NCI-H128 (cell line): ENCODE data around the gene SLC34A3.

Source experiments
- DNase-seq: peaks from one replicate; lab custom pipeline; 2025; ENCODE audit not compliant: unreplicated experiment; lab: John Stamatoyannopoulos, UW

Gene SLC34A3

DNA sequence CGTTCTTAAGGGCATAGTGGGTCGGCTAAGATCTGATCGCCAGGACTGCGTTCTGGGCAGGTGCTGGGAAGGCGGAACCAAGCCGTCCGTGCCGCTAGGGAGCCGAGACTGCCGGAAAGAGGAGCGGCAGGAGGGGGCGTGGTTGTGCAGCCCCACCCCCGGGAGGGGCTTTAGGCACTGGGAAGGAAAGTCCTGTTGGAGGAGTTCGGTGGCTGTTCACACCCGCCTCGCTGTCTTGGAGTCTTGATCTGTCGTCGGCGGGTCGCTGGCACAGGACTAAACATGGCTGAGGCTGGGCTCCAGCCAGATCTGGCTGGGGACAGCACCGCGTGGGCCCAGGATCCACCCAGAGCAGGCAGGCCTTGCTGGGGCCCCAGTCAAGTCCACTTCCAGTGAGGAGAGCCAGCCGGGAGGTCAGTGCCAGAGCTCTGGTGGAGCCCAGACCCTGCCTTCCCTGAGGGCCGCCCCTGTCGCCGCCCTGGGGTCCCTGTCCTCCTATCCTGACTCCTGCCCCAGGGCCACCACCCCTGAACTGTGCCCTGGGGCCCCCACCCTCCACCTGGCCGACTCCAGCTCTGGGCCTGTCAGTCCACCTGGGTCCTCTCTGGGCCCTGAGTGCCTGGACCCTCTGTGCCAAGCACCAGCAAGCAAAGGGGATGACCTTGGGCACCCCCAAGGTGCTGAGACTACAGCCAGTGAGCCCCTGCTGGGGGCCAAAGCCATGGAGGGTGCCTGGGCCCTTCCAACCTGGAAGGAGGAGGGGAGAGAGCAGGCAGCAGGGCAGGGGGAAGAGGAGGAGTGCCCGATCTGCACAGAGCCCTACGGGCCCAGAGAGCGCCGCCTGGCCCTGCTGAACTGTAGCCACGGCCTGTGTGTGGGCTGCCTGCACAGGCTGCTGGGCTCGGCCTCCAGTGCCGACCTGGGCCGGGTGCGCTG is 13.2 kb upstream of the SLC34A3 start:
- no peak for DNase-seq

DNA sequence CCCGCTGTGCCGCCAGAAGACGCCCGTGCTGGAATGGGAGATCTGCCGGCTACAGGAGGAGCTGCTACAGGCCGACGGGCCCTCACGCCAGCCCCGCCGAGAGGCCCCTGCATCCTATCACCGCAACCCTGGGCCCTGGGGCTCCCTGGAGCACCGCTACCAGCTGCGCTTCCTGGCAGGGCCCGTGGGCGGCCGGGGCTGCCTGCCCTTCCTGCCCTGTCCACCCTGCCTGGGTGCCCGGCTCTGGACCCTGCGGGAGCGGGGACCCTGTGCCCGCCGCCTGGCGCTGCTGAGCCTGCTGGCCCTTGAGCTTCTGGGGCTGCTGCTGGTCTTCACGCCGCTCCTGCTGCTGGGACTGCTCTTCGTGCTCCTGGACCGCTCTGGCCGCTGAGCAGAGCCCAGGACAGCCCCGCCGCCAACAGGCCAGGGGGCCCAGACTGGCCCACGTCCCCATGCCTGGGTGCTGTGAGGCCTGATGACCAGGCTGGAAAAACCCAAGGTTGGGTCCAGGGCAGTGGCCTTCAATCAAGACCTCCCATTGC is 12.4 kb upstream of the SLC34A3 start:
- DNase-seq, result no peak

DNA sequence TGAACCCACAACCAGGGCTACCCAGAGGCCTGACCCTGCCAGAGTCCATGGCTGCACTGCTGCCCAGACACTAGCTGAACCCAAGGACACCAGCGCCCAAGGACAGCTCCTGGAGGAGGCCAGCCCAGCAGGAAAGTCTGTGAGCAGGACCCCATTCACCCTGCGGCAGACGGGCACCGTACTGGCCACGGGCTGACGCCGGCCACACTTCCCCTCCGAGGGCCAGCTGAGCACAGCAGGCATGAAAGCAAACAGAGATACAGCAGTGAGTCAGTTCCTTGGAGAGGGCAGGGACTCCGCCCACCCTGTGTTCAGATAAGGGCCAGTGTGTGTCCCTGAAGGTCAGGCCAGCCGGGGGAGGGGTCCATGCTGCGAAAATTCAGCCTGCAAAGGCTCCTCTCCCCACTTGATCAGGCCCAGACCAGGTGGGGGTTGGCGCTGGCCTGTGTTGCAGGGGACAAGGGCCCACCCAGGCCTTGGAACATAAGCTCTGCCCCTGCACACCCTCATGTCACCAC is 11.9 kb upstream of the SLC34A3 start:
- no peak for DNase-seq

DNA sequence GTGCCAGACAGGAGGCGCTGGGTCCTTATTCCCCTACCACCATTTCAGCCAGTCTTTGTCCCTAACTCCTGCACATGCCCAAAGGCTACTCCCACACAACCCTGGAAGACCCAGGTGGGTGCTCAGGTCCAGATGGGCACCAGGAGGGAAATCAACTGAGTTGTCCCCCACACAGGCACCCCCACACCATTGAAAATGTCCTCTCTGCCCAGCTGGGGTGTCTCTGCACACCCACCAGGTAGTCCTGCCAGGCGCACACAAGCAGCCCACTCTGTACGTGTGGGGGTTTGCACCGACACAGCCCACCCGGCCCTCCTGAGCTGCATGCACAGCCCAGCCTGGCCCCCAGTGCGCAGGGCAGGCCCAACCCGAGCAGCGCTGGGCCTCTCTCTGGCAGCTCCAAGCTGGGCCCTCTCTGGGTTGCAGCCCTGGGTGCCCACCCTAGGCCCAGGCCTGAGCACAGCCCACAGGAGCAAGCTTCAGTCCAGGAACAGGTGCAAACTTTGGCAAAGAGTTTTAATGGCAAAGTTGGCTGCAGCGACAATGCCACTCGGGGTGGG is 10.9 kb upstream of the SLC34A3 start:
- DNase-seq, result no peak

DNA sequence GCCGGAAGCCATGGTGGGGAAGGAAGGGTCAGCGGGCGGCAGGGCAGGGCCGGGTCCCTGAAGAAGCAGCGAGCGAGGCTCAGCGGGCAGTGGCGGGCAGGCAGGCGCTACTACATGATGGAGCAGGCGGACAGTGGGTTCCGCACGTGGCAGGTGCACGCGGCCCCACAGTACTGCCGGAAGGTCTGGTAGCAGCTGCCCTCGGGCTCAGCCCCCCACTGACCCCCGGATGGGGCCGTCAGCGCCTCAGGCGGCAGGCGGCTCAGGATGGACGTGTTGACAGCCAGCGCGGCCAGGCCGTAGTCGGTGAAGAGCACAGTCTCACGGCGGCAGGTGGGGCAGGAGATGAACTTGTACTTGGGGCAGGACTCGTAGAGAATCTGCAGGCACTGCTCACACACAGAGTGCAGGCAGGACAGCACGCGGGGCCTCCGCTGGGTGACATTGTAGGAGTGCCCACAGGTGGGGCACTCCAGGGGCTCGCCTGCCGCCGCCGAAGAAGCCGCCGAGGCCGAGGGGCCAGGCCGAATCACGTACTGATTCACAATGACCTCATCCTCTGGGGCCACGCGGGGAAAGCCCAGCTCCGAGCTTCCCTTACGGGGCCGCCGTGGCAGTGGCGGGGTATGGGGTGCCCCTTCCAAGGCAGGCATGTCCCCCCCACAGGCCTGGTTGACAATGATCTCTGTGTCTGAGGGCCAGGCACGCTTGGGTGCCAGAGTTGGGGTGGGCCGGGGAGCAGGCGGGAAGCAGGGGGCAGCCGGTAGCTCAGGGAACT is 10.2 kb upstream of the SLC34A3 start:
- DNase-seq, result no peak

DNA sequence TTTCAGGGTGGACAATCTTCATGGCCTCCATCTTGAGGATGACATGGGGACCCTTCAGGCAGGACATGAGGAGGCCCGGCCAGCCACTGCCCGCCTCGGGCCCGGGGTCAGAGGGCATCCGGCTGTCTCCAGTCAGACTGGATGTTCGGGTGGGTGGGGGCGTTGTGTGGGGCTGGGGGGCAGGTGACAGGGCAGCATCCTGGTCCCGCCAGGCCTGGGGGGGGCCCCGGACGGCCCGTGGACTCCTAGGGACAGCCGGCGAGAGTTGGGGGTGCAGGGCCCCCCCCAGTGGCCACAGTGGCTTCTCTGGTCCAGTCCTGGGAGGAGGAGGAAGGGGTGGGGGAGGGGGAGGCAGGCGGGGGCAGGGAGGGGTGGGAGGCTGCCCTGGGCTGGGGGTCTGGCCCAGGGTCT is 9.6 kb upstream of the SLC34A3 start:
- no peak for DNase-seq

DNA sequence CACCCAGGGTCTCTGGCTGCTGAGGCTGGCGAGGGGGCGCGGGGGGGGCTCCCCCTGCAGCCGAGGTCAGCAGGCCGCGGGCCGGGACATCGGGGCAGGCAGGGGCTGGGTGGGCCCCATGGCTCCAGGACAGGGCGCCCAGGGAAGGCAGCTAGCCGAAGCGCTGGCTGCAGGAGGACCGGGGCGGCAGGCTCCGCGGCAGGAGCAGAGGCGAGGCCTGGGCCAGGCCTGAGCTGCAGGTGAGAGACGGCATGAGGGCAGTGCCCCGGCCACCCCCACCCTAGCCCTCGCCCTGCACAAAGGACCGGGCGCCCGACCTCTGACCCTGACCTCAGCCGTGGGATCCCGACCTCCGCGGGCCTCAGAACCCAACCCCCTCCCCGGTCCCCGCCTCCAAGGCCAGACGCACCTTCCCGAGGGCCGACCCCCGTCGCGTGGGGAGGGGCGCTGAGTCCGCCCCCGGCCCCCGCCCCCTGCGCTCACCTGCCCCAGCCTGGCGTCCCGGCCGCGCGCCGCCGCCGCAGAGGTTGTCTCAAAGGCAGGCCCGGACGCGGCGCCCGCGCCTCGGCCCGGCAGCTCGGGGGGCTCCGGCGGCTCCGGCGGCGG is 9.1 kb upstream of the SLC34A3 start:
- DNase-seq, result no peak

DNA sequence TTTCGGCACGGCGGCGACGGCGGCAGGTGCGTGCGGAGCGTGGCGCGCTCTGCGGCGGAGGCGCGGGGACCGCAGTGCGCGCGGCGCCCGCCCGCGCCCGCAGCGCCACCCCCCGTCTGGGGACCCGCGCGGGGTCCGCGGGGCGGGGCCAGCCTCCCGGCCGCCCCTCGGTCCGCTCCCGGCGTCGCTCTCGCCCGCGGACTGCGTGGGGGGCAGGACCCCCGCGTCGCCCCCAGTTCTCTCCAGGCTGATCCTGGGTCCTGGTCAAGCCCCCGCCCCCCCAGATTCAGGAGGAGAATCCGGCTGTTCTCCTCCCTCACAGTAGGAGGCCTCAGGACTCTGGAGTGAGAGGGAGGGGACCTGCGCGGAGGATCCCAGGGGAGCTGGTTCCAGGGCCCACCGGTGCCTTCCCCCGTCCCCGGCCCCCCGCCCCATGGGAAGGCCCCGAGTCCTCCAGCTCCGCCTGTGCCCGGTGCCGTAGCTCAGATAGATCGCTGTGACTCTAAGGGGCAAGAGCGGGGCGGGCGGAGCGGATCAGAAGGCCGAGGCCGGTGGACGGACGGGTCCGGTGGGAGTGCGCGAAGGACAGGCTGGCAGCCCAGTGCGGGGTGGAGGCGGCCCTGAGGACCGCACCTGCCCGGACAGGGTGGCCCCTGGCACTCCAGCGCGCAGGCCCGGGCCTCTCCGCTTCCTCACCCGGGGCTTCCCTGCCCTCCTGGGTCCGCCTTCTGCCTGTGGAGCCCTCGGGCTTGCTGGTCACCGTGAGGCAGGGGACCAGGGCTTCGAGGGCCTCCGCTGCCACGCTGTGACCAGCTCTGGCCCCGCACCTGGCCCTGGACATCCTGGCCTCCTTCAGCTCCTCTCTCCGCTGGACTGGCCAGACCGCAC is 8.3 kb upstream of the SLC34A3 start, which contains the start of gene RNF208:
TSS of gene RNF208 (minus strand) at position 51 of the 888 bp plus-strand sequence. CDS start 1,028 bp downstream, outside the sequence.
- no peak for DNase-seq

DNA sequence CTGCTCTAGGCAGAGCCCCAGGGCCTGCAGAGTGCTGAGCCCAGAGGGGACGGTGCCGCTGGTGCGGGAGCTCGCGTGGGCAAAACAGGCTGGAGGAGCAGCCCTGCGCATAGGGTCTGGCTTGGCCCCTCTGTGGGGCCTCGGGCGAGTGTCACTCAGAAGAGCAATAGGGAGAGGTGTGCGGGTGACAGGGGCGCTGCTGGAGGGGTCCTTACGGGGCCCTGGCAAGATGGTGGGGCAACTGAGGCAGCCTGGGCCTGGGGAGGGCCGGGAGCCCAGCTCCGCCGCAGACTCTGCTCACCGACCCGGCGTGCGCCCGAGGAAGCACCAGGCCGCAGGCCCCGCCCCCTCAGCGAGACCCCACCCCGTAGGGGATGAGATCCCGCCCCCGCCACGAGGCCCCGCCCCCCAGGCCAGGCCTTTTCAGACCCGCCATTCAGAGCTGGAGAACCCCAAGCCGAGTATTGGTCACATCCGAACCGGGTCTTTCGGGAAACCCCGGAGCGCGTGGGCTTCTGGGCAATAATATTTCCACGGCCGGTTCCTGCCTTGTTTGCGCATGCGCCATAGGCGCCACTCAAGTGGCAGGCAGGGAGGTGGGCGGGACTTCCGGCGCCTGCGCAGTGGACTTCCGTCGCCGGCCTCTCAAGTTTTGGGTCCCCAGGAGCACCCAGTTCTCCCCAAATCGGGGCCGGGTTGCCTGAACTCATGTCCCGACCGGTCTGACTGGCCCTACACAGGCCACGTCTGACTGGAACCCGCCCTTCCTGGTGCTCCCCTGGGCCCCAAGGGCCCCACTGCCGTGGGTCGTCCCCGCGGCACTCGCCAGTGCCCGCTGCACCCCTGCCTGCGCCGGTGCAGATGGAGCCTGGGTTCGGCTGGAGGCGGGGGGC is 7.4 kb upstream of the SLC34A3 start:
- DNase-seq, result peak; percentile 95

DNA sequence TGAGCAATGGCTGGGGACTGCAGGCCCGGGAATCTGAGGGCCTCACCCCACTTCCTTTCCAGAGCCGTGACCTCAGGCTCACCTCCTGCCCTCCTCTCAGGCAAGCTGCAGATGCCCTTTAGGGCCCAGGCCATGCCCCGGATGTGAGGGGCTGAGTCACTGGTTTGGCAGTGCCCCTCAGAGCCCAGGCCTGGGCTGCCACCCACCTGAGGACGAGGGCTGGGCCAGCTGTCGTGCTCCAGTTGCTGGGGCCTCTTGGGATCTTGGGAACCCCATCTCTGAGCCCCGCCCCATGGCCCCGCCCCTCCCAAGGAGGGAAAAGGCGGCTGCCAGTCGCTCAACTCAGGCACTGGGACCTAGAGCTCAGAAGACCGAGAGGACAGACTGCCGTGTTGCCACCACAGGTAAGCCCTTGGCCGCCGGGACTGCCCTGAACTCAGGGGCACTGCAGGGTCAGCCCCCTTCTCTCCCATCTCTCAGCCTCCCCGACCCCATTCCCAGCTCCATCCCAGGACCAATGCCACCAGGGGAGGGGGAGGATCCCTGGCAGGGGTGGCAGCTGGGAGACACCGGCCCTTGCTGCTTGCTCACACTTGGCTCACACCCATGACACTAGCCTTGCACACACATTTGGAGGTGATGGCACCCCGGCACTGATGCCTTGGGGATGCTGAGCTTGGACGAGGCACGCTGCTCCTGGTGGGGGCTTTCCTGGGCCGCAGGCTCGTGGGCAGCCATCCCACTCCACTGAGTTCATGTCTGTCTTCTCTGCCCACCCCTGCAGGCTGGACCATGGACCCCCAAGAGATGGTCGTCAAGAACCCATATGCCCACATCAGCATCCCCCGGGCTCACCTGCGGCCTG is 5.6 kb upstream of the SLC34A3 start, which contains the start of gene CYSRT1:
TSS of gene CYSRT1 (plus strand) at position 345 of the 865 bp plus-strand sequence. CDS start at position 793, 448 bp downstream.
- DNase-seq, result no peak

DNA sequence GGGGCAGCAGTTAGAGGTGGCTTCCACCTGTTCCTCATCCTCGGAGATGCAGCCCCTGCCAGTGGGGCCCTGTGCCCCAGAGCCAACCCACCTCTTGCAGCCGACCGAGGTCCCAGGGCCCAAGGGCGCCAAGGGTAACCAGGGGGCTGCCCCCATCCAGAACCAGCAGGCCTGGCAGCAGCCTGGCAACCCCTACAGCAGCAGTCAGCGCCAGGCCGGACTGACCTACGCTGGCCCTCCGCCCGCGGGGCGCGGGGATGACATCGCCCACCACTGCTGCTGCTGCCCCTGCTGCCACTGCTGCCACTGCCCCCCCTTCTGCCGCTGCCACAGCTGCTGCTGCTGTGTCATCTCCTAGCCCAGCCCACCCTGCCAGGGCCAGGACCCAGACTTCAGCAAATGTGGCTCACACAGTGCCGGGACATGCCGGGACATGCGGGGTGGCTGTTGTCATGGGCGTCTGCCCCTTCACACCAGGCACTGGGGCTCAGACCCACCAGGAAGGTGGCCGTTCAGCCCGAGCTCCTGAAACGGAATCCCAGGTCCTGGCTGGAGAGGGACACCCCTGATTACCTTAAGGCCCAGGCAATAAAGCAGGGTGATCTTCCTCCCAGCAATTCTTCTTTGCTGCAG is 4.9 kb upstream of the SLC34A3 start:
- no peak for DNase-seq

DNA sequence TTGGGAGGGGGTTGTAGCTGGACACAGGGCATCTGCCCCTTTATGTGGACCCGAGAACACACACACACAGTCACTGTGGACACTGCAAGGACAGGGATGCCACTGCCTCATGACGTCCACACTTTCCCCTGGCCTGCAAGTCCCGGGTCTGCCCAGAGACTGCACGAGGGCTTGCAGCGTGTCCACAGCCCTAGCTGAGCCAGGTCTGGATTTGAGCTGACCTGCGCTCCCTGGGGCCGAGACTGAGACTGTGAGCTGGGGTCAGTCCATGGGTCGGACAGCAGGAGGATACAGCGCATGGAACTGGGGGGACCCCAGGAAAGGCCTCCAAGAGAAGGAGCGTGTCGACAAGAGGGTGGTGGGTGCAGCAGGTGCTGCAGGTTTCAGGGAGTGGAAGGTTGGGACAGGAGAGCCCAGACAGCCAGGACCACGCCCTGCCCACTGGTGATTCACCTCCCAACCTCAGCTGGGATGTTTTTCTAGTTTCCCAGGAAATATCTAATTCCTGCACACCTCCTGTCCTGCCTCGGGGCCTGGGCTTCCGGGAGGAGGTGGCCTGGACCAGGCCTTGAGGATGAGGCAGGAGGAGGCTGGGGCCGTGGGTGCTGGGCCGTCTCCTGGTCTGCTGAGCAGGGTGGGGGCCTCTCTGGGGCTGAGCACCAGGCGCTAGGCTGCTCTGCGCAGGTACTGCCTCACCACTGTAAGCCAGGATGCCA is 4.2 kb upstream of the SLC34A3 start:
- no peak for DNase-seq

DNA sequence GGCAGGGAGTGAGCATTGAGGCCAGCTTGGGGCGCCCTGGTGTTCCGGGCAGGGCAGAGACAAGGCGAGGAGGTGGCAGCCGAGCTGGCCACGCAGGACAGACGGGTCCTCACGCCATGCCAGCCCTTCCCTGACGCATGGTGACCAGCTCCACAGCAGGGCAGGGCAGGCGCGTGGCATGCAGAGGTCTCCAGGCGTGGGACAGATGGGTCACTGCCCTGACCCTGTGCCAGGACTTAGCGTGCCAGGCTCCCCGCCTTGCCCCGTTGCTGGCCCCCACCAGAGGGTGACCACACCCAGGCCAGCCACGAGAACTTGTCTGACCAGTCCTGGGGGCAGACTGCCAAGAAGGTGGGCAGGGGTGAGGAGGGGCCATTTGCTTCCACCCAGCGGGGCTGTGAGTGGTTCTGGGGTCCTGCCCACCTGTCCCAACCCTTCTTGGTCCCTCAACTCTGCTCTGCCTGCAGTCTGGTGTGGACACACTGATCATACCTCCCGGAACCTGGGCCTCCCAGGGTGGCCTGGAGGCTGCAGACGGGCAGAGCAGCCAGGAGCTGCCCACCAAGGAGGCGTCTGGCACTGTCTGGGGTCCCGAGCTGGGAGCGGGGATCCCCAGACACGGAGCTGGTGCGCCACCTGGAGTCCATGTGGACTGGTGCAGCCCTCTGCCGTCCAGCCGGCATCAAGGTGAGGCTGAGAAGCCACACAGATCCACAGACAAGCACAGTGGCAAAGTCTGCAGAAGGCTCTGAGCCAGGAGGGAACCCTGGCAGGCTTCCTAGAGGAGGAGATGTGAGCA is 3.4 kb upstream of the SLC34A3 start, which contains the start of gene RNF224:
TSS of gene RNF224 (plus strand) at position 449 of the 799 bp plus-strand sequence. CDS start 834 bp downstream, outside the sequence.
- DNase-seq, result peak; percentile 86

DNA sequence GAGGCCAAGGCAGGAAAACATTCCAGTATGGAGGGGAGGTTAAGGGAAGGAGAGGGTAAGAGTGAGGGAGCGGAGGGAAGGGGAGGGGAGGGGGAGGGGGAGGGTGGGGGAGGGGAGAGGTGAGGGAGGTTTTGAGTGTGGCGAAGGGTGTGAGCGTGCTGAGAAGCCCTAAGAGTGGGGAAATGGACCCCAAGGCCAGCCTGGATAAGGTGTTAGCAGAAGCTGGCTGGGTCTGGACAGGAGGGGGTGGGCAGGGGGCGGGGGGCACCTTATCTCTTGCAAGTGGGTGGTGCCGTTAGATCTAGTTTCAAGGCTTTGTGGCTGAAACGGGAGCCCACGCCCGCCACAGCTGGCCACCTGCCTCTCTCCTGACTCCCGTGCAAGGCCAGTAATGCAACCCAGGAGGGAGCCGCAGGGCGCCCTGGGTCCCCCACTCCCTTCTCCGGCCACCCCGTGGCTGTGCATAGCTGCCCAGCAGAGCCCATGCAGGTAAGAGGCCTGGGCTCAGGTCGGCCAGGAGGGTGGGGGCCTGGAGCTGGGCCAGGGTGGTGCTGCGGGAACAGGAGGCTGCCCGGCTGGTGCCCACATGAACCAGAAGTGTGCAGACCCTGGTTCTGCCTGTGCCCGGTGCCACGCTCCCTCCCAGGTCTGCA is 2.7 kb upstream of the SLC34A3 start:
- no peak for DNase-seq

DNA sequence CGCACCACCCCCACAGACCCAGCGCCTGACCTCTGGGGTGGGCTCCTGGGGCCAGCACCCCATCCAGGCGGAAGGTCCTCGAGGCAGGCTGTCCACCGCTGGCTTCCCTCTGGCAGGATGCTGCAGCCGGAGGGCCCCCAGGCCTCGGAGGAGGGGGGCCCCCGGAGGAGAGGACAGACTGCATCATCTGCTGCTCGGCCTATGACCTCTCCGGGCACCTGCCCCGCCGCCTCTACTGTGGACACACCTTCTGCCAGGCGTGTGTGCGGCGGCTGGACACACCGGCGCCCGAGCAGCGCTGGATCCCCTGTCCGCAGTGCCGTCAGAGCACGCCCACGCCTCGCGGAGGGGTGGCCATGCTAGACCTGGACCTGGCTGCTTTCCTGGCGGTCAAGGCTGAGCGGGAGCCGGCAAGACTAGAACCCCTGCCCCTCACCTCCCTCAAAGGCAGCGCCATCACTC is 2.2 kb upstream of the SLC34A3 start:
- DNase-seq, result no peak
